Colon (tissue), 2 donors: ENCODE measurements around the gene TBC1D10A.

Experiments
- FAIRE-seq: peaks from 2 replicates; lab custom pipeline; 2012; peaks lifted over from hg19 to GRCh38; lab: Jason Lieb, UNC
- donor health status: control.
- donor health status: control.

The TBC1D10A gene

DNA sequence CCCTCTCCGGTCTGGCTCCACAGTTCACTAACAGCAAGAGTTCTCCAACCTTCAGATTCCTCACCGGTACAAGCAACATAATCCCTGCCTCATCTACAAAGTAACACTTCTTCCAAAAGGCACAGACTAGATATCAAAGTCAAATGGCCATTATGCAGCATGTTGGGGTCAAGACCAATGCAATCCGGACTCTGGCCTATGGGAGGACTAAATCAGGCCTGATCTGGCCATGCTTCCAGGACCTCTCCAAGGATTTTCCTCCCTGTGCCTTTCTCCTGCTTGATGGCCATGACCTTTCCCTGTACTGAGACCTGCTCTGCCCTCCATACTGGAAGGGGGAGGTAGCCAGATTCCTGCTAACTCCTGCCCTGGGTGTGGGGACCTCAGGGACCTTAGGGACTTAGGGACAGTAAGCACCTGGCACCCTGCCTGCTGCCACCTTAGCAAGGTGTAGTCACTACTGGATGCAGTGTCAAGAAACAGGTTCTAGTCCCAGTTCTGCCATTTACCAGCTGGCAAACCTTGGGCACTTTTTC is 6.7 kb downstream of the TBC1D10A start:
- no peak for FAIRE-seq

GRCh38 chr22:30318799-30319419 is 7.8 kb downstream of the TBC1D10A start:
- no peak for FAIRE-seq

GRCh38 chr22:30317778-30318177 is 9.0 kb downstream of the TBC1D10A start:
- FAIRE-seq, result no peak

- FAIRE-seq, result no peak
Measured at GRCh38 chr22:30315962-30316576, 10.7 kb downstream of the TBC1D10A start.

DNA sequence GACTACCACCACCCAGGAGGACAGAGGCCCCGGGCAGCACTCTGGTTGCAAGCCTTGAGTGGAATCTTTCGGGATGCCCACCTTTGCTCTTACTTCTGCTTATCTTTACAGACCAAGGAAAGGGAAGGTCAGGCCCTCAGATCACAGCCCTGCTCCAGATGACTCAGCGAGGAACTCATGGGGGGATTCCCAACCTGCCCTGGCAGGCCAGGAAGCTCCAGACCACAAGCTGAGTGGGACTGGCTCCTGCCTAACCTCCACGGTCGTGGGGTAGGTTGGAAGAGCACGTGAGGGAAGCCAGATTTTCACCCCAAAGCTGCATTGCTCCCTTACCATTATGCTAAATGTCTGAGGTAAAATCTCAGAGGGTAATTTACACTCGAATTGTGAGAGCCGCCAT is 11.8 kb downstream of the TBC1D10A start:
- FAIRE-seq, result no peak

DNA sequence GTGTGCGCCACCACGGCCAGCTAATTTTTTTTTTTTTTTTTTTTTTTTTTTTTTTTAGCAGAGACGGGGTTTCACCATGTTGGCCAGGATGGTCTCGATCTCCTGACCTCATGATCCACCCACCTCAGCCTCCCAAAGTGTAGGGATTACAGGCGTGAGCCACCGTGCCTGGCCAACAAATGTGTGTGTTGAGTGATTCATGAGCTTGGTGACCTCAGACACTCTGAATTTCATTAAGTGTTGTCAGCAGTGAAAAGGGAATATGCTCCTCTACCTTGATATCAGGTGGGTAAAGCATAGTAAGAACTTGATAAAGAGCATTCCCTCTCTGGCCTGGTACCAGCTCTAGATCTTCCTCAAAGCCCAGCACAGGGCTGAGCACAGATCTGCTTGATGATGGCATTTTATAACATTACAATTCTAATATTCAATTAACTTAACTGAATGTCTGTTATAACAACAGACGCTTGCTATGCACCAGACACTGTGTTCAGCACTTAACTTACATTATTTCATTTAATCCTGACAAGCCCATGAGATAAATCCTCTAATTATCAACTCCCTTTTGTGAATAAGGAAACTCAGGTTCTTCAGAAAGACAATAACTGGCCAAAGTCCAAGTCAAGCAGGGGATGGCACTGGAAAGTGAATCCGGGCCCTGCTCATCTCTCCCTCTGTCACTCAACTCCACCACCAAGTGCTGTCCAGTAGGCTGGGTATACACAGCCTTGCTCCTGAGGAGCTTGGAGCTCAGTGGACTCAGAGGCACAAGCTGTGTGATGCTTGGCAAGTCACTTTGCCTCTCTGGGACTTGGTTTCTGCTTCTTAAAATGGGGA is 13.0 kb downstream of the TBC1D10A start:
- no peak for FAIRE-seq

DNA sequence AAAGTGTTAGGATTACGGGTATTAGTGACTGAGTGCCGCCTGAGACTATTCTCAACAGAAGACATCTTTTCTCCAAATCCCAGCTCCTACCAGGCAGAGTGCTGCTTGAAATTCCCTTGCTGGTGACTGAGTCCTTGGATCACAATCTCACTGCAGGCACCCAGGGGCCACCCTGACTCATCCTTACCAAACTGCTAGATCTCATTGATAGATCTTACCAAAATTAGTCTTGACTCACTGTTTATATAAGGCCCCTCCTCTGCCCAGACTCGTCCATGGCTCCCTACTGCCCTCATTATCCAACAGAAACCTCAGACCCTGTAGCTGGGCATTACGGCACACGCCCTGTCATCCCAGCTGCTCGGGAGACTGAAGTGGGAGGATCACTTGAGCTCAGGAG is 14.7 kb downstream of the TBC1D10A start:
- FAIRE-seq, result no peak

GRCh38 chr22:30310881-30311771 is 15.6 kb downstream of the TBC1D10A start:
- no peak for FAIRE-seq

GRCh38 chr22:30309951-30310741 is 16.6 kb downstream of the TBC1D10A start:
- no peak for FAIRE-seq

GRCh38 chr22:30308518-30309230 is 18.1 kb downstream of the TBC1D10A start:
- FAIRE-seq, result no peak

DNA sequence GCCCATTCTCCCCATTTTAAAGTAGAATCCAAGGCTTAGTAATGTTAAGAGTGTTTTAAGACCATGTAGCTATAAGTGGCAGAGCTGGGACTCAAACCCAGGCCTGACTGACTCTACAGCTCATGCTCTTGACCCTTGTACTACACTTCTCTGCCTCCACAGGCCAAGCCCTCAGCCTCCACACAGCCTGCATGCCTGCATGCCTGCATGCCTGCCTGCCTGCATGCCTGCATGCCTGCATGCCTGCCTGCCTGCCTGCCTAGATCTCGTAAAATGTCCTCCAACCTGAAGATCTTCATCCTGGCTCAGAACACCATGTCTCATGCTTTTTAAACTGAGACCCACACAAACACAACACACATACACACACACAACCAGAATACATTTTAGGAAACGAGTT is 18.6 kb downstream of the TBC1D10A start:
- no peak for FAIRE-seq

- FAIRE-seq, result no peak
Measured at GRCh38 chr22:30307041-30307574, 19.6 kb downstream of the TBC1D10A start.

DNA sequence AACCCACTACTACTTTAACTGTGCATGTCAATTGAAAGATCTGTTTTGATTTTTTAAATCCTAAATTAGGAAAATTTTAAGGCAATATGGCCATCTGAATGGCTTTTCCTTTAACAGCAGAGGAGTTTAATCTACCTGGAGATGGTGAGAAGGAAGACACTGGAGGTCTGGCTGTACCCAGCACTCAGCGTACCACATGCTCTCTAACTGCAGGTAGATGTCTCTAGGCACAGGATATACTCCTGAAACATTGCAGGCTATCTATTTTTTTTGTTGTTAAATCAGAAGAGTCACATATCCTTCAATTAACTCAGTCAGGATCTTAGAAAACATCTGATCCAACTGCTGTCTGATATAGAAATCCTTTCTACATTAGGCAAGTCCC is 20.1 kb downstream of the TBC1D10A start:
- no peak for FAIRE-seq

- no peak for FAIRE-seq
Measured at GRCh38 chr22:30305906-30306626, 20.7 kb downstream of the TBC1D10A start.

GRCh38 chr22:30305519-30305905 is 21.2 kb downstream of the TBC1D10A start:
- FAIRE-seq, result no peak

GRCh38 chr22:30304495-30305244 is 22.1 kb downstream of the TBC1D10A start:
- no peak for FAIRE-seq

DNA sequence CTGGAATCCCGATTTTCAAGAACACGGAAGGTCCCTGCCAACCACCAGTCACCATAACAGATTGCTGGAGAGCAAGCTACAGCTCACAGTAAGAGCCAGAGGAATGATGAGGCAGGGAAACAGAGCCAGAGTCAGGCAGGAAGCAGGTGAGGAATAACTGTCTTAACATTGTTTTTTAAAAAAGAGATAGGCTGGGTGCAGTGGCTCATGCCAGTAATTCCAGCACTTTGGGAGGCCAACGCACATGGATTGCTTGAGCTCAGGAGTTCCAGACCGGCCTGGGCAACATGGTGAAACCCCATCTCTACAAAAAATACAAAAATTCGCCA is 24.0 kb downstream of the TBC1D10A start:
- no peak for FAIRE-seq

DNA sequence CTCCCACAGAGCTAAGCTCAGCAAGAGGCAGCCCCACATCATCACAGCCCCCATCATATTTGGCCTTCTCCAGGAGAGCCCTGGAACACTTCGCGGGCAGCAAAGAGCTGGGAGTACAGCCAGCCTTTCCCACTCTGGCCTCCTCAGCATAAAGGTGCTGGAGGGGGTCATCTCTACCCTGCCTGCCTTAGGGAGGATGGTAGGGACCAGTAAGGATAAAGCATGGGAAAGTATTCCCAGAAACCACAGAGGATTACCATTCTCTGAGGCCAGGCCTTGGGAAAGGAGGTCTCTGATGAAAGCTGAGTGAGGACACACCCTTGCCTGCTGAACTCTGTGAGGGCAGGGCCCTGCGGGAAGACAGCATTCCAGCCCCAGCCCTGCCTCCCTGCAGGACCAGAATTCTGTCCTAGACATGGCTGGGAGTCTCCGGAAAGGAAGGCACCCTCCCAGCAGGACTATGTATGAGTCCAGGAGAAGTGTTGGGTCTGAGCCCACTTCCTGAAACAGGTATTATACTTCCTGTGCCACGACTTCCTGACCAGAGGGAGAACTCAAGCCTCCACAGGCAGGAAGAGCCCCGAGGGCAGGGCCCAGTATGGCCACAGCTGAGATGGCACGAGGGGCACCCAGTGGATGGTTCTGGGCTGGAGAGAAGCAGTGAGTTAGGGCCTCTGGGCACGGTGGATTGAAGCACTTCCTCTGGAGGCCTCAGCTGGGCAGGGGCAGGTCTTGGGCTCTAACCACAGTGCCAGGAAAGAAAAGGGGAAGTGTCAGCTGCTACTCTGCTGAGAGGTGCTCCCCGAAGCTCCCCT is 24.5 kb downstream of the TBC1D10A start:
- FAIRE-seq, result no peak
